ENCODE measurements around the gene KANSL1.

DNA sequence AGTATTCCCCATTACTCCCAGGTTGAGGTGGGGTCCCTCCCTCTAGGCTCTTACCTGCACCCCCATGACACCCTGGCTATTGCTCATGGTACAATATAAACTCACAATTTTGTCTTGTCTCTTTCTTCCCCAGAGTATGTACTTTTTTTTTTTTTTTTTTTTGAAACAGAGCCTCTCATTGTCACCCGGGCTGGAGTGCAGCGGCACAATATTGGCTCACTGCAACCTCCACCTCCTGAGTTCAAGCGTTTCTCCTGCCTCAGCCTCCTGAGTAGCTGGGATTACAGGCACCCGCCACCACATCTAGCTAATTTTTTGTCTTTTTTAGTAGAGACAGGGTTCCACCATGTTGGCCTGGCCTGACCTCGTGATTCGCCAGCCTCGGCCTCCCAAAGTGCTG lies 8.5 kb downstream of the KANSL1 start:
- TF ChIP-seq EZH2 (IDR thresholded peaks at IDR 0.05; ENCODE audit: borderline replicate concordance, insufficient read depth, low read length, poor library complexity, severe bottlenecking) (no peak), POLR2AphosphoS5 (IDR thresholded peaks at IDR 0.05) (no peak), MXI1 (conservative IDR thresholded peaks at IDR 0.05; ENCODE audit: poor library complexity, severe bottlenecking) (no peak), EP300 (conservative IDR thresholded peaks at IDR 0.05; ENCODE audit: poor library complexity, severe bottlenecking) (no peak), RAD21 (conservative IDR thresholded peaks at IDR 0.05) (no peak)
- TF ChIP-seq, protein P1, sequence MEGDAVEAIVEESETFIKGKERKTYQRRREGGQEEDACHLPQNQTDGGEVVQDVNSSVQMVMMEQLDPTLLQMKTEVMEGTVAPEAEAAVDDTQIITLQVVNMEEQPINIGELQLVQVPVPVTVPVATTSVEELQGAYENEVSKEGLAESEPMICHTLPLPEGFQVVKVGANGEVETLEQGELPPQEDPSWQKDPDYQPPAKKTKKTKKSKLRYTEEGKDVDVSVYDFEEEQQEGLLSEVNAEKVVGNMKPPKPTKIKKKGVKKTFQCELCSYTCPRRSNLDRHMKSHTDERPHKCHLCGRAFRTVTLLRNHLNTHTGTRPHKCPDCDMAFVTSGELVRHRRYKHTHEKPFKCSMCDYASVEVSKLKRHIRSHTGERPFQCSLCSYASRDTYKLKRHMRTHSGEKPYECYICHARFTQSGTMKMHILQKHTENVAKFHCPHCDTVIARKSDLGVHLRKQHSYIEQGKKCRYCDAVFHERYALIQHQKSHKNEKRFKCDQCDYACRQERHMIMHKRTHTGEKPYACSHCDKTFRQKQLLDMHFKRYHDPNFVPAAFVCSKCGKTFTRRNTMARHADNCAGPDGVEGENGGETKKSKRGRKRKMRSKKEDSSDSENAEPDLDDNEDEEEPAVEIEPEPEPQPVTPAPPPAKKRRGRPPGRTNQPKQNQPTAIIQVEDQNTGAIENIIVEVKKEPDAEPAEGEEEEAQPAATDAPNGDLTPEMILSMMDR (IDR thresholded peaks at IDR 0.05; ENCODE audit: poor library complexity, severe bottlenecking), result no peak
- TF ChIP-seq, protein P2, sequence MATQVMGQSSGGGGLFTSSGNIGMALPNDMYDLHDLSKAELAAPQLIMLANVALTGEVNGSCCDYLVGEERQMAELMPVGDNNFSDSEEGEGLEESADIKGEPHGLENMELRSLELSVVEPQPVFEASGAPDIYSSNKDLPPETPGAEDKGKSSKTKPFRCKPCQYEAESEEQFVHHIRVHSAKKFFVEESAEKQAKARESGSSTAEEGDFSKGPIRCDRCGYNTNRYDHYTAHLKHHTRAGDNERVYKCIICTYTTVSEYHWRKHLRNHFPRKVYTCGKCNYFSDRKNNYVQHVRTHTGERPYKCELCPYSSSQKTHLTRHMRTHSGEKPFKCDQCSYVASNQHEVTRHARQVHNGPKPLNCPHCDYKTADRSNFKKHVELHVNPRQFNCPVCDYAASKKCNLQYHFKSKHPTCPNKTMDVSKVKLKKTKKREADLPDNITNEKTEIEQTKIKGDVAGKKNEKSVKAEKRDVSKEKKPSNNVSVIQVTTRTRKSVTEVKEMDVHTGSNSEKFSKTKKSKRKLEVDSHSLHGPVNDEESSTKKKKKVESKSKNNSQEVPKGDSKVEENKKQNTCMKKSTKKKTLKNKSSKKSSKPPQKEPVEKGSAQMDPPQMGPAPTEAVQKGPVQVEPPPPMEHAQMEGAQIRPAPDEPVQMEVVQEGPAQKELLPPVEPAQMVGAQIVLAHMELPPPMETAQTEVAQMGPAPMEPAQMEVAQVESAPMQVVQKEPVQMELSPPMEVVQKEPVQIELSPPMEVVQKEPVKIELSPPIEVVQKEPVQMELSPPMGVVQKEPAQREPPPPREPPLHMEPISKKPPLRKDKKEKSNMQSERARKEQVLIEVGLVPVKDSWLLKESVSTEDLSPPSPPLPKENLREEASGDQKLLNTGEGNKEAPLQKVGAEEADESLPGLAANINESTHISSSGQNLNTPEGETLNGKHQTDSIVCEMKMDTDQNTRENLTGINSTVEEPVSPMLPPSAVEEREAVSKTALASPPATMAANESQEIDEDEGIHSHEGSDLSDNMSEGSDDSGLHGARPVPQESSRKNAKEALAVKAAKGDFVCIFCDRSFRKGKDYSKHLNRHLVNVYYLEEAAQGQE (IDR thresholded peaks at IDR 0.05; ENCODE audit: borderline replicate concordance), result no peak
